Gastroesophageal sphincter (tissue), 3 donors: Measurements from ENCODE around the gene LILRA5.
"Not testable (repeated sequence)": the region's sequence is repeated elsewhere in the genome, so short reads cannot be mapped to it uniquely, and the experiment has no call there.

Experiments used
- CTCF ChIP-seq, 4 experiments: fragments of 200-600 bp in 2 of 4; fragments of 450-650 bp in 2 of 4; sonication (generic) in 1 of 4; IDR thresholded peaks; one replicate each; pipeline ENCODE4 v1.5.1; 2017 to 2019; ENCODE audit warnings: antibody characterized with exemption in 4 of 4, mild to moderate bottlenecking in 2 of 4, moderate library complexity in 2 of 4
- POLR2AphosphoS5 ChIP-seq: sonication (generic); formaldehyde crosslinking; IDR thresholded peaks from one replicate; pipeline ENCODE4 v1.6.1; 2017; ENCODE audit warnings: antibody characterized with exemption

GRCh38 chr19:54272181-54272580, 40.8 kb downstream of the LILRA5 start:
- not testable (repeated sequence) for TF ChIP-seq CTCF (IDR thresholded peaks at IDR 0.05); POLR2AphosphoS5
